GM21423 (cell line): Measurements from ENCODE around the gene KRCC1.
A peak's percentile ranks its signal among the peaks of the same experiment; 100 is the strongest.
"Not testable (repeated sequence)": the region's sequence is repeated elsewhere in the genome, so short reads cannot be mapped to it uniquely, and the experiment has no call there.

Source experiments
- ATAC-seq: cut with Tn5 transposase; IDR thresholded peaks from one replicate; pipeline ENCODE4 v1.9.1; 2021; ENCODE audit warnings: mild to moderate bottlenecking, moderate library complexity; ENCODE audit not compliant: unreplicated experiment

The KRCC1 gene

GRCh38 chr2:88048541-88048940, 7.0 kb downstream of the KRCC1 start:
- ATAC-seq = no peak

GRCh38 chr2:88045561-88045960, 10.0 kb downstream of the KRCC1 start:
- ATAC-seq = not testable (repeated sequence)

GRCh38 chr2:88042476-88042875, 13.1 kb downstream of the KRCC1 start:
- ATAC-seq = no peak

- ATAC-seq = no peak
Observed at GRCh38 chr2:88038263-88039105, 17.1 kb downstream of the KRCC1 start.

GRCh38 chr2:88036606-88037005, 19.0 kb downstream of the KRCC1 start:
- no peak for ATAC-seq

GRCh38 chr2:88036182-88036581, 19.4 kb downstream of the KRCC1 start:
- ATAC-seq = no peak

GRCh38 chr2:88032070-88032702, 23.4 kb downstream of the KRCC1 start:
- ATAC-seq = no peak

- no peak for ATAC-seq
Observed at GRCh38 chr2:88028931-88029330, 26.7 kb downstream of the KRCC1 start.

GRCh38 chr2:88027697-88028389, 27.7 kb downstream of the KRCC1 start:
- ATAC-seq = peak; percentile 49

- ATAC-seq = no peak
Observed at GRCh38 chr2:88024509-88024908, 31.1 kb downstream of the KRCC1 start.

- ATAC-seq = no peak
Observed at GRCh38 chr2:88022669-88022921, 33.0 kb downstream of the KRCC1 start.

- no peak for ATAC-seq
Observed at GRCh38 chr2:88019985-88020384, 35.6 kb downstream of the KRCC1 start.

GRCh38 chr2:88018909-88019308, 36.7 kb downstream of the KRCC1 start:
- ATAC-seq = no peak

GRCh38 chr2:88018077-88018805, 37.3 kb downstream of the KRCC1 start:
- ATAC-seq = not testable (repeated sequence)

- not testable (repeated sequence) for ATAC-seq
Observed at GRCh38 chr2:88017780-88018038, 37.9 kb downstream of the KRCC1 start.

- ATAC-seq = peak; percentile 58
Observed at GRCh38 chr2:88016960-88017779, 38.4 kb downstream of the KRCC1 start.

GRCh38 chr2:88016086-88016959, 39.3 kb downstream of the KRCC1 start, which contains the start of gene RNU2-63P:
Gene RNU2-63P (minus strand): TSS chr2:88016547.
- peak; percentile 84 for ATAC-seq

- ATAC-seq = no peak
Observed at GRCh38 chr2:88011011-88011410, 44.6 kb downstream of the KRCC1 start.

- ATAC-seq = no peak
Observed at GRCh38 chr2:88010136-88010535, 45.4 kb downstream of the KRCC1 start.
